ENCODE data around the gene TSPAN18. TPM values are rescaled to one million over a fixed set of nuclear protein-coding genes. Genes with fewer than 3 reads are reported as not detected.

TSPAN18 gene
- polyA plus RNA-seq, 1 of the 3 experiments (the other 2 are of a cell fraction): 0.72 TPM

GRCh38 chr11:44764583-44764982, 37.8 kb downstream of the TSPAN18 start (continued):
- TF ChIP-seq REST (IDR thresholded peaks at IDR 0.05; ENCODE audit: low read depth, low read length): no peak
- TF ChIP-seq JUND (IDR thresholded peaks at IDR 0.05): no peak
- TF ChIP-seq, protein P1, sequence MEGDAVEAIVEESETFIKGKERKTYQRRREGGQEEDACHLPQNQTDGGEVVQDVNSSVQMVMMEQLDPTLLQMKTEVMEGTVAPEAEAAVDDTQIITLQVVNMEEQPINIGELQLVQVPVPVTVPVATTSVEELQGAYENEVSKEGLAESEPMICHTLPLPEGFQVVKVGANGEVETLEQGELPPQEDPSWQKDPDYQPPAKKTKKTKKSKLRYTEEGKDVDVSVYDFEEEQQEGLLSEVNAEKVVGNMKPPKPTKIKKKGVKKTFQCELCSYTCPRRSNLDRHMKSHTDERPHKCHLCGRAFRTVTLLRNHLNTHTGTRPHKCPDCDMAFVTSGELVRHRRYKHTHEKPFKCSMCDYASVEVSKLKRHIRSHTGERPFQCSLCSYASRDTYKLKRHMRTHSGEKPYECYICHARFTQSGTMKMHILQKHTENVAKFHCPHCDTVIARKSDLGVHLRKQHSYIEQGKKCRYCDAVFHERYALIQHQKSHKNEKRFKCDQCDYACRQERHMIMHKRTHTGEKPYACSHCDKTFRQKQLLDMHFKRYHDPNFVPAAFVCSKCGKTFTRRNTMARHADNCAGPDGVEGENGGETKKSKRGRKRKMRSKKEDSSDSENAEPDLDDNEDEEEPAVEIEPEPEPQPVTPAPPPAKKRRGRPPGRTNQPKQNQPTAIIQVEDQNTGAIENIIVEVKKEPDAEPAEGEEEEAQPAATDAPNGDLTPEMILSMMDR (IDR thresholded peaks at IDR 0.05): no peak
- TF ChIP-seq, protein P2, sequence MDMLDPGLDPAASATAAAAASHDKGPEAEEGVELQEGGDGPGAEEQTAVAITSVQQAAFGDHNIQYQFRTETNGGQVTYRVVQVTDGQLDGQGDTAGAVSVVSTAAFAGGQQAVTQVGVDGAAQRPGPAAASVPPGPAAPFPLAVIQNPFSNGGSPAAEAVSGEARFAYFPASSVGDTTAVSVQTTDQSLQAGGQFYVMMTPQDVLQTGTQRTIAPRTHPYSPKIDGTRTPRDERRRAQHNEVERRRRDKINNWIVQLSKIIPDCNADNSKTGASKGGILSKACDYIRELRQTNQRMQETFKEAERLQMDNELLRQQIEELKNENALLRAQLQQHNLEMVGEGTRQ (IDR thresholded peaks at IDR 0.05; ENCODE audit: borderline replicate concordance, low read depth, low read length): no peak
- no peak for TF ChIP-seq RXRA (IDR thresholded peaks at IDR 0.05; ENCODE audit: borderline replicate concordance, low read depth)
- TF ChIP-seq MXI1 (IDR thresholded peaks at IDR 0.05; ENCODE audit: low read depth, low read length): no peak

DNA sequence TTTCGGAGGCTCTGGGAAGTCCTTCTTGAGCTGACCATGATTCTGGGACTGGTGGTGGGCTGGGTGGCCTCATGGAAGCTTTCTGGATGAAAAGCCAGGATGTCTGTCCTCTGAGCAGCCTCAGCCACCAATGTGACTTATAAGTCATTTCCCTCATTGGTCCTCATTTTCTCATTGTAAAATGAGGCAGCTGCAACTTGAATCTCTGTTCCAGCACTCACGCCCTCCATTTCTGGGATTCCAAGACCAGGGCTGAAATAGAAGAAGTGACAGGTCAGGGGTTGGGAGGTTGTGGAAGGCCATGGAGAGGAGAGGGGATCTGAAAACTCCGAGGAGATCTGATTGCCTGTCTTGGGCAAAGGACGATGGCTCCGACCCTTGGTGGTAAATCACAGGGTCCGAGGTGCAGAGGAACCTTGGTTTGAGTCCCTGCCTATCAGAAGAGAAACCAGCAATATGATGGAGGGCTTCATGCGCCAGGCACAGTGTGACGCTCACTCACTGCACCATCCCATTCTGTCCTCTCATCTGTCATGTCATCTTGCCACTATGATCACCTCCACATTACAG, 38.3 kb downstream of the TSPAN18 start:
- Histone ChIP-seq H4K20me1 (ENCODE audit: insufficient read depth) (no peaks in the 10 kb centered on the region), H3K9me3 (peaks cover 5% of the 10 kb centered on the region; the same call in 1 of the 2 replicates), H3K79me2 (ENCODE audit: insufficient read depth) (no peaks in the 10 kb centered on the region), H3K4me1 (ENCODE audit: control insufficient read depth in 1 of 2, insufficient read depth in 2 of 2, low read depth in 1 of 2, low read length in 1 of 2) (peaks cover 55 to 74% of the 10 kb centered on the region in 2 experiments), H3K36me3 (replicated peaks in 1 of 2; ENCODE audit: control insufficient read depth in 1 of 2, insufficient read depth in 2 of 2, low read length in 1 of 2) (no peaks in the 10 kb centered on the region), H3K9me2 (no peaks in the 10 kb centered on the region), H3K27ac (ENCODE audit: low read depth in 2 of 2, low read length in 1 of 2) (peak overlapping the region in 1 of 2 experiments; percentile 99; a peak in 2 of 4 replicates), H3K4me3 (ENCODE audit: low read depth in 2 of 2, low read length in 1 of 2) (no peak overlapping the region), H3K4me2 (no peak overlapping the region), H3K9ac (no peak overlapping the region), H3K27me3 (ENCODE audit: insufficient read depth) (no peaks in the 10 kb centered on the region), H2AFZ (ENCODE audit: low read depth) (no peak overlapping the region), H3F3A (replicated peaks; ENCODE audit: insufficient read depth) (peaks cover 16% of the 10 kb centered on the region)
- WGBS (ENCODE audit: low lambda C conversion rate): 83% methylated on average over 5 of the region's 8 CpGs
- ChIA-PET POLR2A (no interaction called here), CTCF (interaction anchor here (1.0 to 7.9 kb wide), 3 partner anchors 10 to 146 kb away, joined by 3 to 101 read pairs (median 14); no protein-coding TSS in a partner anchor)
- no peak for DNase-seq
- TF ChIP-seq MEF2A (IDR thresholded peaks at IDR 0.05; ENCODE audit: borderline replicate concordance, low read depth): no peak
- TF ChIP-seq REST (IDR thresholded peaks at IDR 0.05; ENCODE audit: low read depth, low read length): no peak
- TF ChIP-seq POLR2AphosphoS5 (IDR thresholded peaks at IDR 0.05; ENCODE audit: low read depth, low read length): no peak
- TF ChIP-seq, protein P3, sequence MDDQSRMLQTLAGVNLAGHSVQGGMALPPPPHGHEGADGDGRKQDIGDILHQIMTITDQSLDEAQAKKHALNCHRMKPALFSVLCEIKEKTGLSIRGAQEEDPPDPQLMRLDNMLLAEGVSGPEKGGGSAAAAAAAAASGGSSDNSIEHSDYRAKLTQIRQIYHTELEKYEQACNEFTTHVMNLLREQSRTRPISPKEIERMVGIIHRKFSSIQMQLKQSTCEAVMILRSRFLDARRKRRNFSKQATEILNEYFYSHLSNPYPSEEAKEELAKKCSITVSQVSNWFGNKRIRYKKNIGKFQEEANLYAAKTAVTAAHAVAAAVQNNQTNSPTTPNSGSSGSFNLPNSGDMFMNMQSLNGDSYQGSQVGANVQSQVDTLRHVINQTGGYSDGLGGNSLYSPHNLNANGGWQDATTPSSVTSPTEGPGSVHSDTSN (IDR thresholded peaks at IDR 0.05): no peak
- no peak for TF ChIP-seq ELF1 (IDR thresholded peaks at IDR 0.05)
- TF ChIP-seq RCOR1 (IDR thresholded peaks at IDR 0.05; ENCODE audit: low read length): no peak
- TF ChIP-seq, protein P4, sequence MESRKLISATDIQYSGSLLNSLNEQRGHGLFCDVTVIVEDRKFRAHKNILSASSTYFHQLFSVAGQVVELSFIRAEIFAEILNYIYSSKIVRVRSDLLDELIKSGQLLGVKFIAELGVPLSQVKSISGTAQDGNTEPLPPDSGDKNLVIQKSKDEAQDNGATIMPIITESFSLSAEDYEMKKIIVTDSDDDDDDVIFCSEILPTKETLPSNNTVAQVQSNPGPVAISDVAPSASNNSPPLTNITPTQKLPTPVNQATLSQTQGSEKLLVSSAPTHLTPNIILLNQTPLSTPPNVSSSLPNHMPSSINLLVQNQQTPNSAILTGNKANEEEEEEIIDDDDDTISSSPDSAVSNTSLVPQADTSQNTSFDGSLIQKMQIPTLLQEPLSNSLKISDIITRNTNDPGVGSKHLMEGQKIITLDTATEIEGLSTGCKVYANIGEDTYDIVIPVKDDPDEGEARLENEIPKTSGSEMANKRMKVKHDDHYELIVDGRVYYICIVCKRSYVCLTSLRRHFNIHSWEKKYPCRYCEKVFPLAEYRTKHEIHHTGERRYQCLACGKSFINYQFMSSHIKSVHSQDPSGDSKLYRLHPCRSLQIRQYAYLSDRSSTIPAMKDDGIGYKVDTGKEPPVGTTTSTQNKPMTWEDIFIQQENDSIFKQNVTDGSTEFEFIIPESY (IDR thresholded peaks at IDR 0.05; ENCODE audit: borderline replicate concordance, low read depth): no peak
- TF ChIP-seq MXI1 (IDR thresholded peaks at IDR 0.05; ENCODE audit: low read depth, low read length): no peak
- no peak for TF ChIP-seq SIN3A (IDR thresholded peaks at IDR 0.05; ENCODE audit: borderline replicate concordance, low read depth, low read length)
- no peak for TF ChIP-seq RAD21 (IDR thresholded peaks at IDR 0.05; ENCODE audit: low read length)
- TF ChIP-seq, protein P5, sequence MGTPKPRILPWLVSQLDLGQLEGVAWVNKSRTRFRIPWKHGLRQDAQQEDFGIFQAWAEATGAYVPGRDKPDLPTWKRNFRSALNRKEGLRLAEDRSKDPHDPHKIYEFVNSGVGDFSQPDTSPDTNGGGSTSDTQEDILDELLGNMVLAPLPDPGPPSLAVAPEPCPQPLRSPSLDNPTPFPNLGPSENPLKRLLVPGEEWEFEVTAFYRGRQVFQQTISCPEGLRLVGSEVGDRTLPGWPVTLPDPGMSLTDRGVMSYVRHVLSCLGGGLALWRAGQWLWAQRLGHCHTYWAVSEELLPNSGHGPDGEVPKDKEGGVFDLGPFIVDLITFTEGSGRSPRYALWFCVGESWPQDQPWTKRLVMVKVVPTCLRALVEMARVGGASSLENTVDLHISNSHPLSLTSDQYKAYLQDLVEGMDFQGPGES (IDR thresholded peaks at IDR 0.05; ENCODE audit: low read depth, low read length): no peak
